Breast epithelium (tissue), 4 donors: ENCODE measurements around the gene ANXA4. TPM values are rescaled to one million over a fixed set of nuclear protein-coding genes. Genes with fewer than 3 reads are reported as not detected.
A peak's percentile ranks its signal among the peaks of the same experiment; 100 is the strongest.
"Not testable (repeated sequence)": the region's sequence is repeated elsewhere in the genome, so short reads cannot be mapped to it uniquely, and the experiment has no call there.

Source experiments
- DNase-seq, 2 donors: peaks; one replicate each; pipeline ENCODE4 v3.0.0-alpha.2; 2019; ENCODE audit warnings: low spot score in 2 of 2
- H3K27ac ChIP-seq, 2 donors: fragments of 200-600 bp; sonication (generic) in 1 of 2; one replicate each; pipeline ENCODE4 v1.5.1; 2016 to 2019; ENCODE audit warnings: mild to moderate bottlenecking in 1 of 2
- H3K27me3 ChIP-seq, 2 donors: fragments of 200-600 bp; sonication (generic) in 1 of 2; one replicate each; pipeline versions ENCODE4 v1.5.1 to v1.6.0; 2017 to 2019; ENCODE audit warnings: control low read depth in 1 of 2, mild to moderate bottlenecking in 1 of 2
- H3K36me3 ChIP-seq: fragments of 200-600 bp; one replicate; pipeline ENCODE4 v1.5.1; 2019
- H3K4me1 ChIP-seq, 2 donors: fragments of 200-600 bp; sonication (generic); one replicate each; pipeline ENCODE4 v1.5.1; 2016 to 2019; ENCODE audit warnings: control low read depth in 1 of 2
- H3K4me3 ChIP-seq, 3 donors: fragments of 200-600 bp; sonication (generic); 1 replicate in 2 of 3; 2 replicates in 1 of 3; pipeline ENCODE4 v1.5.1; 2016 to 2019; ENCODE audit warnings: mild to moderate bottlenecking in 3 of 3, moderate library complexity in 2 of 3
- H3K9me3 ChIP-seq, 2 donors: fragments of 200-600 bp; sonication (generic) in 1 of 2; one replicate each; pipeline ENCODE4 v1.5.1; 2016 to 2019; ENCODE audit warnings: control low read depth in 1 of 2
- CTCF ChIP-seq, 3 donors: fragments of 450-650 bp; IDR thresholded peaks; one replicate each; pipeline ENCODE4 v1.5.1; 2016 to 2017; ENCODE audit warnings: antibody characterized with exemption in 3 of 3, mild to moderate bottlenecking in 3 of 3, moderate library complexity in 3 of 3
- POLR2A ChIP-seq: fragments of 450-650 bp; IDR thresholded peaks from one replicate; pipeline ENCODE4 v1.6.1; 2016; ENCODE audit warnings: antibody characterized with exemption, mild to moderate bottlenecking, moderate library complexity
- POLR2AphosphoS5 ChIP-seq, 3 donors: sonication (generic); formaldehyde crosslinking; IDR thresholded peaks; one replicate each; pipeline ENCODE4 v1.6.1; 2017; ENCODE audit warnings: antibody characterized with exemption in 3 of 3
- intact Hi-C: fragments of 100-400 bp; cut with DNase I; formaldehyde crosslinking; loops from one replicate; pipeline ENCODE4 v1.15.1; 2023; ENCODE audit warnings: low total_unique reads
- total RNA-seq, 3 donors: library from RNA; depleted of rRNA; stranded (reverse); fragments of >200 nt; gene quantifications; one replicate each; pipeline ENCODE4 v1.1.0, GENCODE V29; 2016

The ANXA4 gene
- total RNA-seq, 3 donors from 2014 or later, result 61.6 to 77.1 (median 65.6) TPM

GRCh38 chr2:69827796-69828540 is 86.0 kb downstream of the ANXA4 start:
- H3K36me3 ChIP-seq, result no peaks in the 10 kb centered on the region
- H3K4me3 ChIP-seq, result no peak overlapping the region
- DNase-seq, result no peak
- H3K9me3 ChIP-seq, result no peaks in the 10 kb centered on the region
- no peak for TF ChIP-seq POLR2A
- TF ChIP-seq CTCF (IDR thresholded peaks at IDR 0.05), result no peak
- TF ChIP-seq POLR2AphosphoS5 (IDR thresholded peaks at IDR 0.05), result no peak
- H3K27me3 ChIP-seq, result no peaks in the 10 kb centered on the region
- intact Hi-C loops, result no loop called here
- no peaks in the 10 kb centered on the region for H3K4me1 ChIP-seq
- H3K27ac ChIP-seq, result no peak overlapping the region

GRCh38 chr2:69828938-69829255 is 87.0 kb downstream of the ANXA4 start:
- TF ChIP-seq CTCF (IDR thresholded peaks at IDR 0.05) (no peak), POLR2AphosphoS5 (IDR thresholded peaks at IDR 0.05) (no peak), POLR2A (no peak)
- intact Hi-C loops, result no loop called here
- DNase-seq, result no peak

DNA sequence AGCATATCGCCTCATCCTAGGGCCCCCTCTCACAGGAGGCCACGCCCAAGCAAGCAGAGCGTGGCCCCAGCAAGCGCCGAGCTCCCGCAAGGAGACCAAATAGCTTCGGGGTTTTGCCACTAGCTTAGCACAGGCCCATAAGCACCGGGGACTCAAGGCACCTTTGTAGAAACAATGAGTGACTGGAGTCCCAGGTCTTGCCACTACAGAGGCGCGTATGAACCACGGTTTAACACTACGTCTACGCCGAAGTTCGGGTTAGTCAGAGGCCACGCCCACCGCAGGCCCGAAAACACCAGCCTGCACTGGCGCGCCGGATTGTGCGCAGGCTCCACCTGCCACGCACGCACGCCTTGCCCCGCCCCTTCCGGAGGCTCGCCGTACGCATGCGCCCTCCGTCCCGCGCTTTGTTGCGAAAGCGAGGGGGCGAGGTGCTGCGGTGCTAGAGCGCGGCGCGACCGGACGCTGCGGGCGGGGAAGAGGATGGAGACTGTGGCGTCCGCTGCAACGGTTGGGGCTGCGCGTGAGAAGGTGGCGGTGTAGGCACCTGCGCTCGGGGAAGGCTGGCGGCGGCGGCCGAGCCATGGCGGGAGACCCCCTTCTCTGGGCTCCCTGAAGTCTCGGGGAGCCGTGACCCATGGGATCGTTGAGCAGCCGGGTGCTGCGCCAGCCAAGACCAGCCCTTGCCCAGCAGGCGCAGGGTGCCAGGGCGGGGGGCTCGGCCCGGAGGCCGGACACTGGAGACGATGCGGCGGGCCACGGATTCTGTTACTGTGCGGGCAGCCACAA is 87.5 kb downstream of the ANXA4 start, which contains the start of gene GMCL1:
TSS of gene GMCL1 (plus strand) at position 405 of the 789 bp plus-strand sequence. CDS start at position 638, 233 bp downstream.
- Histone ChIP-seq H3K27me3 (no peaks in the 10 kb centered on the region), H3K4me3 (peak within 1 kb of the TSS; percentile 86 to 96 (median 94)), H3K4me1 (no peaks in the 10 kb centered on the region), H3K9me3 (no peaks in the 10 kb centered on the region), H3K27ac (peak within 1 kb of the TSS; percentile 95 to 98), H3K36me3 (no peaks in the 10 kb centered on the region)
- intact Hi-C loops, result no loop called here
- peak; percentile 95 to 97 for DNase-seq
- peak; percentile 38 for TF ChIP-seq POLR2A
- no peak for TF ChIP-seq CTCF (IDR thresholded peaks at IDR 0.05)
- TF ChIP-seq POLR2AphosphoS5 (IDR thresholded peaks at IDR 0.05), result peak; percentile 90 to 92 (median 90)

More at GRCh38 chr2:69828938-69829255, 87.0 kb downstream of the ANXA4 start:
- no peaks in the 10 kb centered on the region for H3K36me3 ChIP-seq
- peak overlapping the region; percentile 86 to 96 (median 94) for H3K4me3 ChIP-seq
- no peaks in the 10 kb centered on the region for H3K27me3 ChIP-seq
- no peaks in the 10 kb centered on the region for H3K9me3 ChIP-seq
- peak overlapping the region; percentile 95 to 98 for H3K27ac ChIP-seq
- H3K4me1 ChIP-seq, result no peaks in the 10 kb centered on the region

DNA sequence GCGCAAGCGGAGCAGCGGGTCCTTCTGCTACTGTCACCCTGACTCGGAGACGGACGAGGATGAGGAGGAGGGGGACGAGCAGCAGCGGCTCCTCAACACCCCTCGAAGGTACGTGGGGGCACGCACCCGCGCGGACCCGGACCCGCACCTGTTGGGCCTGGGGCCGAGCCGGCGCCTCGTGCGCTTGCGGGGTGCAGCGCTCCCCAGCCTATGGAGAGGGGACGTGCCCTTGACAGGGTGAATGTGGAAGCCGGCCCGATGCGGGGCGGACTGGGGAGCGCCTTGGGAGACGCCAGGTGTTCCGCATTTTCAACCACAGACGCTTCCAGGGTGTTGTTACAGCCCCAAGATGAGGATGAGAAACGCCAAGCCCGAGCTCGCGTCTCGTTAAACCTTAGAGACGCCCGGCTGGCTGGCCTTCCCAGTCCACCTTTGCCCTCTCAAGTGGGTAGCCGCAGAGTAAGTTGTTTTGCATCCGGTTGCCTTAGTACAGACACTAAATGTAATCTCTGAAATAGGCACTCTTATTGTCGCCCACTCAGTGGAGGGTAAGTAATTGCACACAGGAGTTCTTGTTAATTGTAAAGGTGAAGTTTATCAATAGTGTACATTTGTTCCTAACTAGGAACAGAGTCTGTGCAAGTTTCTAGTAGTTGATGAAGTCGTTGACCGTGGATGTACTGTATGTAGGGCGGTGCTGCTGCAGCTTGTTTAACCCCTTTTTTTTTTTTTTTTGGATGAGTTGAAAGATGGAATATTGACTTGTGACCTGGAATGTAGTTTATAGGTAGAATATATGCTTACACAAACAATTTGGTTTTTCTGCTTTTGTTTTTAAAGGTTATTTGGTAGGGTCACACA is 88.3 kb downstream of the ANXA4 start:
- DNase-seq, result peak; percentile 24 to 58
- H3K27ac ChIP-seq, result peak overlapping the region; percentile 95 to 98
- TF ChIP-seq CTCF (IDR thresholded peaks at IDR 0.05), result no peak
- no peak for TF ChIP-seq POLR2A
- no peak for TF ChIP-seq POLR2AphosphoS5 (IDR thresholded peaks at IDR 0.05)
- intact Hi-C loops, result no loop called here
- H3K27me3 ChIP-seq, result no peaks in the 10 kb centered on the region
- no peaks in the 10 kb centered on the region for H3K4me1 ChIP-seq
- H3K4me3 ChIP-seq, result peak overlapping the region; percentile 86 to 96 (median 94)
- H3K9me3 ChIP-seq, result no peaks in the 10 kb centered on the region
- no peaks in the 10 kb centered on the region for H3K36me3 ChIP-seq

GRCh38 chr2:69830906-69831241 is 88.9 kb downstream of the ANXA4 start:
- H3K36me3 ChIP-seq, H3K27ac ChIP-seq, H3K27me3 ChIP-seq, intact Hi-C loops, DNase-seq, H3K4me1 ChIP-seq, H3K9me3 ChIP-seq: not testable (repeated sequence)
- H3K4me3 ChIP-seq, result peak overlapping the region; percentile 86 to 96 (median 94)
